Muscle of back (tissue), 13 donors: ENCODE data around the gene GNAT3. TPM values are rescaled to one million over a fixed set of nuclear protein-coding genes. Genes with fewer than 3 reads are reported as not detected.

Source experiments
- DNase-seq, 3 donors: peaks; one replicate each; pipeline versions ENCODE4 v3.0.0 to v3.0.0-alpha.2; 2013
- long read RNA-seq, 9 donors: transcript quantifications; one replicate each; lab custom pipeline, GENCODE V29; 2026
- polyA plus RNA-seq, 10 donors: library from polyadenylated mRNA; unstranded; fragments of 120-200 nt; gene quantifications; one replicate each; pipeline ENCODE4 v1.2.1, GENCODE V29; 2013; ENCODE audit not compliant: insufficient read length in 10 of 10

The GNAT3 gene
- polyA plus RNA-seq, result under 1 TPM in 1 of 10 donors, not detected in 9; 0.13 TPM
- long read RNA-seq, donor 1, result 0 reads
- long read RNA-seq, donor 2, result 0 reads
- long read RNA-seq, donor 3, result 0 reads
- long read RNA-seq, donor 4, result 0 reads
- long read RNA-seq, donor 5, result 0 reads
- long read RNA-seq, donor 6, result 0 reads
- long read RNA-seq, donor 7, result 0 reads
- long read RNA-seq, donor 8, result 0 reads
- long read RNA-seq, donor 9, result 0 reads

- DNase-seq, result no peak
Measured at GRCh38 chr7:80511964-80512363, at the start of gene GNAT3. Gene GNAT3 (minus strand): TSS chr7:80512064. CDS start chr7:80511926, 138 bp downstream.

- DNase-seq, result no peak
Measured at GRCh38 chr7:80558116-80558515, 46.3 kb upstream of the GNAT3 start.

GRCh38 chr7:80552031-80552694 is 40.3 kb upstream of the GNAT3 start:
- DNase-seq, result no peak

GRCh38 chr7:80550005-80550404 is 38.1 kb upstream of the GNAT3 start:
- no peak for DNase-seq

- peak in 1 of 3 donors; percentile 32 for DNase-seq
Measured at GRCh38 chr7:80548840-80549530, 37.1 kb upstream of the GNAT3 start.

- peak; percentile 56 to 84 (median 75) for DNase-seq
Measured at GRCh38 chr7:80542398-80542797, 30.5 kb upstream of the GNAT3 start.

GRCh38 chr7:80540836-80541235 is 29.0 kb upstream of the GNAT3 start:
- DNase-seq, result peak in 1 of 3 donors; percentile 31

GRCh38 chr7:80537091-80537490 is 25.2 kb upstream of the GNAT3 start:
- no peak for DNase-seq

- no peak for DNase-seq
Measured at GRCh38 chr7:80536426-80536825, 24.6 kb upstream of the GNAT3 start.

- DNase-seq, result no peak
Measured at GRCh38 chr7:80533287-80533686, 21.4 kb upstream of the GNAT3 start.

- no peak for DNase-seq
Measured at GRCh38 chr7:80532153-80532552, 20.3 kb upstream of the GNAT3 start.

GRCh38 chr7:80530136-80530535 is 18.3 kb upstream of the GNAT3 start:
- DNase-seq, result peak; percentile 49 to 89 (median 72)

- no peak for DNase-seq
Measured at GRCh38 chr7:80529362-80529761, 17.5 kb upstream of the GNAT3 start.

GRCh38 chr7:80528689-80529088 is 16.8 kb upstream of the GNAT3 start:
- no peak for DNase-seq

GRCh38 chr7:80526472-80526871 is 14.6 kb upstream of the GNAT3 start:
- DNase-seq, result no peak

- DNase-seq, result peak in 1 of 3 donors; percentile 45
Measured at GRCh38 chr7:80524693-80525092, 12.8 kb upstream of the GNAT3 start.

GRCh38 chr7:80521809-80522208 is 9.9 kb upstream of the GNAT3 start:
- no peak for DNase-seq

GRCh38 chr7:80520199-80520598 is 8.3 kb upstream of the GNAT3 start:
- no peak for DNase-seq

GRCh38 chr7:80517282-80517747 is 5.5 kb upstream of the GNAT3 start:
- DNase-seq, result no peak

- DNase-seq, result no peak
Measured at GRCh38 chr7:80515298-80515697, 3.4 kb upstream of the GNAT3 start.

GRCh38 chr7:80510021-80510420 is 1.8 kb downstream of the GNAT3 start:
- no peak for DNase-seq

GRCh38 chr7:80508440-80508839 is 3.4 kb downstream of the GNAT3 start:
- DNase-seq, result no peak
